ENCODE data around the gene SYNPR. TPM values are rescaled to one million over a fixed set of nuclear protein-coding genes. Genes with fewer than 3 reads are reported as not detected.

Gene SYNPR
- polyA plus RNA-seq, 3 donors: not detected

GRCh38 chr3:63365671-63366070 is 87.6 kb downstream of the SYNPR start:
- no peaks in the 10 kb centered on the region for H3K79me2 ChIP-seq (ENCODE audit: insufficient read depth, low read length)
- no peaks in the 10 kb centered on the region for H3K36me3 ChIP-seq (replicated peaks in 1 of 2; ENCODE audit: control insufficient read depth in 1 of 2, insufficient read depth in 2 of 2, low read length in 2 of 2)
- no peak overlapping the region for H3K4me3 ChIP-seq (replicated peaks in 1 of 3; ENCODE audit: low read depth in 2 of 3, low read length in 3 of 3)
- intact Hi-C loops (cut with micrococcal nuclease): no loop called here
- no peaks in the 10 kb centered on the region for H3K4me1 ChIP-seq (ENCODE audit: control insufficient read depth in 1 of 2, insufficient read depth in 2 of 2, low read length in 2 of 2)
- no peak for DNase-seq
- no peak overlapping the region for H3K4me2 ChIP-seq (replicated peaks; ENCODE audit: extremely low read depth, low read length, poor library complexity, severe bottlenecking)
- Mint-ChIP-seq H3K9me3 (no peaks in the 10 kb centered on the region), H3K27me3 (ENCODE audit: low read depth in 3 of 3) (no peaks in the 10 kb centered on the region), H3K4me3 (no peak overlapping the region), H3K4me1 (no peaks in the 10 kb centered on the region), H3K27ac (no peak overlapping the region), H3K36me3 (no peaks in the 10 kb centered on the region)
- H3K27ac ChIP-seq (ENCODE audit: low read depth in 1 of 2, low read length in 2 of 2): no peak overlapping the region
- no peak overlapping the region for H3K9ac ChIP-seq (ENCODE audit: insufficient read depth, low read length, poor library complexity, severe bottlenecking)
- WGBS (ENCODE audit: insufficient coverage): no CpG with 5 or more reads among the region's 5 CpGs
- no peak for TF ChIP-seq CTCF (IDR thresholded peaks at IDR 0.05)
- no peaks in the 10 kb centered on the region for H3K9me3 ChIP-seq (replicated peaks in 1 of 2; ENCODE audit: control insufficient read depth in 1 of 2, insufficient read depth in 1 of 2, low read length in 2 of 2)
- H4K20me1 ChIP-seq (ENCODE audit: insufficient read depth, low read length): no peaks in the 10 kb centered on the region
- H3K27me3 ChIP-seq (ENCODE audit: control insufficient read depth in 2 of 2, insufficient read depth in 2 of 2, low read length in 2 of 2): no peaks in the 10 kb centered on the region
- no peak overlapping the region for H2AFZ ChIP-seq (ENCODE audit: insufficient read depth, low read depth, low read length, poor library complexity, severe bottlenecking)

GRCh38 chr3:63370094-63370493 is 92.0 kb downstream of the SYNPR start:
- H3K4me1 Mint-ChIP-seq: no peaks in the 10 kb centered on the region
- peaks cover 0 to 5% (median 1%) of the 10 kb centered on the region in 7 donors for H3K9me3 Mint-ChIP-seq

More at GRCh38 chr3:63370094-63370493, 92.0 kb downstream of the SYNPR start:
- Mint-ChIP-seq H3K4me3 (no peak overlapping the region), H3K27ac (no peak overlapping the region), H3K27me3 (ENCODE audit: low read depth in 3 of 3) (peaks cover 0 to 3% (median 0%) of the 10 kb centered on the region in 3 donors), H3K36me3 (no peaks in the 10 kb centered on the region)
- TF ChIP-seq CTCF (IDR thresholded peaks at IDR 0.05): no peak
- intact Hi-C loops (cut with micrococcal nuclease): no loop called here
- DNase-seq: no peak
- no peaks in the 10 kb centered on the region for H3K4me1 ChIP-seq (ENCODE audit: control insufficient read depth in 1 of 2, insufficient read depth in 2 of 2, low read length in 2 of 2)
- H2AFZ ChIP-seq (ENCODE audit: insufficient read depth, low read depth, low read length, poor library complexity, severe bottlenecking): no peak overlapping the region
- no peak overlapping the region for H3K9ac ChIP-seq (ENCODE audit: insufficient read depth, low read length, poor library complexity, severe bottlenecking)
- WGBS (ENCODE audit: insufficient coverage): no CpG with 5 or more reads among the region's 1 CpG
- H3K4me3 ChIP-seq (replicated peaks in 1 of 3; ENCODE audit: low read depth in 2 of 3, low read length in 3 of 3): no peak overlapping the region
- H3K27me3 ChIP-seq (ENCODE audit: control insufficient read depth in 2 of 2, insufficient read depth in 2 of 2, low read length in 2 of 2): no peaks in the 10 kb centered on the region
- H3K9me3 ChIP-seq (replicated peaks in 1 of 2; ENCODE audit: control insufficient read depth in 1 of 2, insufficient read depth in 1 of 2, low read length in 2 of 2): no peaks in the 10 kb centered on the region
- no peaks in the 10 kb centered on the region for H4K20me1 ChIP-seq (ENCODE audit: insufficient read depth, low read length)
- no peaks in the 10 kb centered on the region for H3K36me3 ChIP-seq (replicated peaks in 1 of 2; ENCODE audit: control insufficient read depth in 1 of 2, insufficient read depth in 2 of 2, low read length in 2 of 2)
- no peaks in the 10 kb centered on the region for H3K79me2 ChIP-seq (ENCODE audit: insufficient read depth, low read length)
- no peak overlapping the region for H3K27ac ChIP-seq (ENCODE audit: low read depth in 1 of 2, low read length in 2 of 2)
- no peak overlapping the region for H3K4me2 ChIP-seq (replicated peaks; ENCODE audit: extremely low read depth, low read length, poor library complexity, severe bottlenecking)
